ENCODE results near the gene NCKAP5.

DNA sequence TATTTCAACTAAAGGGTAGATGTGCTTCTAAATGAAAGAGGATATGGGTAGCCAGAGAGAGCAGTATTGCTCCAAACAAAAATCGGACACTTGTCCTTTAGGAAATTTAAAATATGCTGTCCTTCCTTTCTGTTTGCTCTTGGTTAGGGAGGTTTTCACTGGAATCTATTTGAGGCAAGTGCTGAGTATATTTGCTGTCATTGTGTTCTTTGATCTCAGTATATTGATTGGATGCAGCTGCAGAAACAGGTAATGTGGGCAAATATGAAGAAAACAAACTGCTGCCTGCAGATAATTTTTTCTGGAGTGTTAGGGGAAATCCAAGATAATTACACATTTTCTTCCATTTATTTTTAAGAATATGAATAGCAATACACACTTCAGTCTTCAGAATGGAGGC lies 410.2 kb downstream of the NCKAP5 start:
- TF ChIP-seq, protein P1, sequence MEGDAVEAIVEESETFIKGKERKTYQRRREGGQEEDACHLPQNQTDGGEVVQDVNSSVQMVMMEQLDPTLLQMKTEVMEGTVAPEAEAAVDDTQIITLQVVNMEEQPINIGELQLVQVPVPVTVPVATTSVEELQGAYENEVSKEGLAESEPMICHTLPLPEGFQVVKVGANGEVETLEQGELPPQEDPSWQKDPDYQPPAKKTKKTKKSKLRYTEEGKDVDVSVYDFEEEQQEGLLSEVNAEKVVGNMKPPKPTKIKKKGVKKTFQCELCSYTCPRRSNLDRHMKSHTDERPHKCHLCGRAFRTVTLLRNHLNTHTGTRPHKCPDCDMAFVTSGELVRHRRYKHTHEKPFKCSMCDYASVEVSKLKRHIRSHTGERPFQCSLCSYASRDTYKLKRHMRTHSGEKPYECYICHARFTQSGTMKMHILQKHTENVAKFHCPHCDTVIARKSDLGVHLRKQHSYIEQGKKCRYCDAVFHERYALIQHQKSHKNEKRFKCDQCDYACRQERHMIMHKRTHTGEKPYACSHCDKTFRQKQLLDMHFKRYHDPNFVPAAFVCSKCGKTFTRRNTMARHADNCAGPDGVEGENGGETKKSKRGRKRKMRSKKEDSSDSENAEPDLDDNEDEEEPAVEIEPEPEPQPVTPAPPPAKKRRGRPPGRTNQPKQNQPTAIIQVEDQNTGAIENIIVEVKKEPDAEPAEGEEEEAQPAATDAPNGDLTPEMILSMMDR (IDR thresholded peaks at IDR 0.05): no peak
- no peak for TF ChIP-seq POLR2AphosphoS5 (IDR thresholded peaks at IDR 0.05; ENCODE audit: insufficient read depth in 1 of 2, low read depth in 1 of 2)

Data from vagina (tissue), 2 donors.